Measurements from ENCODE around the gene POLK. TPM values are rescaled to one million over a fixed set of nuclear protein-coding genes. Genes with fewer than 3 reads are reported as not detected.

The POLK gene
- total and polyA plus RNA-seq, 2 donors from 2014 or later, result 6.6 to 38.5 TPM

DNA sequence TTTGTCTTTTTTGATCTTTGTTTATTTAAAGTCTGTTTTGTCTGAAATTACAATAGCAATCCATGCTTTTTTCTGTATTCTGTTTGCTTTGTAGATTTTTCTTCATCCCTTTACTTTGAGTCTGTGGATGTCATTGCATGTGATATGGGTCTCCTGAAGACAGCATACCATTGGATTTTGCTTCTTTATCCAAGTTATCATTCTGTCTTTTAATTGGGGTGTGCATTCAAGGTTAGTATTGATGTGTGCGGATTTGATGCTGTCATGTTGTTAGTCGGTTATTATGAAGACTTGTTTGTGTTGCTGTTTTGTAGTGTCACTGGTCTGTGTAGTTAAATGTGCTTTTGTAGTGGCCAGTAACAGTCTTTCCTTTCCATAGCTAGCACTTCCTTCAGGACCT is 23.0 kb downstream of the POLK start:
- H3K4me1 ChIP-seq (ENCODE audit: control insufficient read depth in 2 of 3, insufficient read depth in 2 of 3, low read depth in 1 of 3, low read length in 3 of 3), result peaks cover 0 to 7% (median 0%) of the 10 kb centered on the region in 3 donors
- TF ChIP-seq, protein P1, sequence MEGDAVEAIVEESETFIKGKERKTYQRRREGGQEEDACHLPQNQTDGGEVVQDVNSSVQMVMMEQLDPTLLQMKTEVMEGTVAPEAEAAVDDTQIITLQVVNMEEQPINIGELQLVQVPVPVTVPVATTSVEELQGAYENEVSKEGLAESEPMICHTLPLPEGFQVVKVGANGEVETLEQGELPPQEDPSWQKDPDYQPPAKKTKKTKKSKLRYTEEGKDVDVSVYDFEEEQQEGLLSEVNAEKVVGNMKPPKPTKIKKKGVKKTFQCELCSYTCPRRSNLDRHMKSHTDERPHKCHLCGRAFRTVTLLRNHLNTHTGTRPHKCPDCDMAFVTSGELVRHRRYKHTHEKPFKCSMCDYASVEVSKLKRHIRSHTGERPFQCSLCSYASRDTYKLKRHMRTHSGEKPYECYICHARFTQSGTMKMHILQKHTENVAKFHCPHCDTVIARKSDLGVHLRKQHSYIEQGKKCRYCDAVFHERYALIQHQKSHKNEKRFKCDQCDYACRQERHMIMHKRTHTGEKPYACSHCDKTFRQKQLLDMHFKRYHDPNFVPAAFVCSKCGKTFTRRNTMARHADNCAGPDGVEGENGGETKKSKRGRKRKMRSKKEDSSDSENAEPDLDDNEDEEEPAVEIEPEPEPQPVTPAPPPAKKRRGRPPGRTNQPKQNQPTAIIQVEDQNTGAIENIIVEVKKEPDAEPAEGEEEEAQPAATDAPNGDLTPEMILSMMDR (IDR thresholded peaks at IDR 0.05; ENCODE audit: borderline replicate concordance, extremely low read depth, insufficient read depth), result no peak
- H3K9ac ChIP-seq (ENCODE audit: low read length in 3 of 3), result no peak overlapping the region
- H3K27me3 ChIP-seq (ENCODE audit: control insufficient read depth, insufficient read depth, low read length), result no peaks in the 10 kb centered on the region
- no peaks in the 10 kb centered on the region for H3K36me3 ChIP-seq (ENCODE audit: control insufficient read depth in 2 of 3, insufficient read depth in 3 of 3, low read length in 3 of 3)
- H3K4me3 ChIP-seq (ENCODE audit: low read length in 3 of 3), result no peak overlapping the region
- FAIRE-seq (no peak), DNase-seq (no peak)
- peaks cover 0 to 11% (median 3%) of the 10 kb centered on the region in 3 donors for H3K9me3 ChIP-seq (ENCODE audit: control insufficient read depth in 2 of 3, insufficient read depth in 1 of 3, low read length in 3 of 3)
- intact Hi-C loops (cut with DNase I), result no loop called here
- H3K27ac ChIP-seq (ENCODE audit: low read depth in 2 of 2, low read length in 2 of 2), result no peak overlapping the region

DNA sequence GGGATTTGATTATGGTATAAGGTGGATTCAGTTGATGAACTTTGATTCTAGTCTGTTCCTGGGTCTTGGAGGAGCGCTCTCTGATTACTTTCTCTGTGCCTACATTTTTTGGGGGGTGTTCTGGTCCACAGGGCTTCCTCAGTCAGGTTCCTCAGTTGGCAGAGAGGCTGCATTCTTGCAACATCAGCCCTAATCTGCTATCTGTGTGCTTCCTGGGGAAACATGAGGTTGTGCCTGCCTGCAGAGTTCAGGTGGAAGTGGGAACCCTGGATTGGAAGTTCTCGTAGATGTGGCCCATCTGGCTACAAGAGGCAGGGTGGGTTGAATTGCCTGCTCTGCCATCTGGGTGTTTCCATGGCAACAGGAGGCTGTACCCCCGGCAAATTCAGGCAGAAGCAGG is 24.5 kb downstream of the POLK start:
- H3K27me3 ChIP-seq (ENCODE audit: control insufficient read depth, insufficient read depth, low read length), result no peaks in the 10 kb centered on the region
- no peak overlapping the region for H3K4me3 ChIP-seq (ENCODE audit: low read length in 3 of 3)
- H3K36me3 ChIP-seq (ENCODE audit: control insufficient read depth in 2 of 3, insufficient read depth in 3 of 3, low read length in 3 of 3), result no peaks in the 10 kb centered on the region
- TF ChIP-seq, protein P1 (IDR thresholded peaks at IDR 0.05; ENCODE audit: borderline replicate concordance, extremely low read depth, insufficient read depth), result no peak
- intact Hi-C loops (cut with DNase I), result no loop called here
- FAIRE-seq, result no peak
- no peak for DNase-seq
- peaks cover 0 to 7% (median 0%) of the 10 kb centered on the region in 3 donors for H3K4me1 ChIP-seq (ENCODE audit: control insufficient read depth in 2 of 3, insufficient read depth in 2 of 3, low read depth in 1 of 3, low read length in 3 of 3)
- H3K9me3 ChIP-seq (ENCODE audit: control insufficient read depth in 2 of 3, insufficient read depth in 1 of 3, low read length in 3 of 3), result peaks cover 0 to 11% (median 3%) of the 10 kb centered on the region in 3 donors
- no peak overlapping the region for H3K27ac ChIP-seq (ENCODE audit: low read depth in 2 of 2, low read length in 2 of 2)
- no peak overlapping the region for H3K9ac ChIP-seq (ENCODE audit: low read length in 3 of 3)

DNA sequence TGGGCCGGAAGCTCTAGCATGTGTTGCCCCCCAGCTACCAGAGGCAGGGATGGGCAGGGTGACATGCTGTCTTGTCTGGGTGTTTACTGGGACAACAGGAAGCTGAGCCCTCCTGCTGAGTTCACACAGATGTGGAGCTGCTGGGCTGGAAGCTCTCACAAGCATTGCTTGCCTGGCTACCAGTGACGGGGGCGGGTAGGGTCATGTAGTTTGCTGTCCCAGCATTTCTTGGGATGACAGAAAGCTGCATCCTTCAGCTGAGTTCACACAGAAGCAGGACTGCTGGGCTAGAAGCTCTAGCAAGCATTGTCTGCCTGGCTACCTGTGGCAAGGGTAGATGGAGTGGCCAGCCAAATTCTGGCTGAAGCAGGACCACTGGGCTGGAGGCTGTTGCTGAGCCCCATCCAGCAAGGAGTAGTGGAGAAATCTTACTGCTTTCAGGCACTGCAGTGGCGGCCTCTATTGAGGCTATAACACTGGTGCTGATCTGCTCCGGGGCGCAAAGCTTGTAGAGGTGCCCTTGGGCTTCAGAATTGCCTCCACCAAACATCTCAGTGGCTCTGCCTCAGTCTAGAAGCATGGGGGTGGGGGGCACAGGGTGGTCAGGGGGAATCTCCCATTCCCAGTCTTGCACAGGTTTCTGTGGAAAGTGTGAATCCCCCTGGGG is 25.1 kb downstream of the POLK start:
- Histone ChIP-seq H3K4me1 (ENCODE audit: control insufficient read depth in 2 of 3, insufficient read depth in 2 of 3, low read depth in 1 of 3, low read length in 3 of 3) (peaks cover 0 to 7% (median 0%) of the 10 kb centered on the region in 3 donors), H3K9me3 (ENCODE audit: control insufficient read depth in 2 of 3, insufficient read depth in 1 of 3, low read length in 3 of 3) (peaks cover 0 to 11% (median 3%) of the 10 kb centered on the region in 3 donors), H3K4me3 (ENCODE audit: low read length in 3 of 3) (no peak overlapping the region)

More for the DNA sequence above, 25.1 kb downstream of the POLK start:
- DNase-seq, result peak in 2 of 5 donors; percentile 13 to 64
- no peaks in the 10 kb centered on the region for H3K36me3 ChIP-seq (ENCODE audit: control insufficient read depth in 2 of 3, insufficient read depth in 3 of 3, low read length in 3 of 3)
- H3K9ac ChIP-seq (ENCODE audit: low read length in 3 of 3), result no peak overlapping the region
- TF ChIP-seq, protein P1 (IDR thresholded peaks at IDR 0.05; ENCODE audit: borderline replicate concordance, extremely low read depth, insufficient read depth), result no peak
- intact Hi-C loops (cut with DNase I), result no loop called here
- no peak for FAIRE-seq
- H3K27me3 ChIP-seq (ENCODE audit: control insufficient read depth, insufficient read depth, low read length), result no peaks in the 10 kb centered on the region
- H3K27ac ChIP-seq (ENCODE audit: low read depth in 2 of 2, low read length in 2 of 2), result no peak overlapping the region
